Thyroid gland (tissue), 4 donors: Measurements from ENCODE around the gene C1QTNF8. TPM values are rescaled to one million over a fixed set of nuclear protein-coding genes. Genes with fewer than 3 reads are reported as not detected.

Experiments
- DNase-seq, 2 donors: peaks; one replicate each; pipeline ENCODE4 v3.0.0-alpha.2; 2019
- H3K27ac ChIP-seq, 3 donors: fragments of 200-600 bp; sonication (generic); 1 replicate in 2 of 3; 2 replicates in 1 of 3; pipeline ENCODE4 v1.5.1; 2016 to 2019; ENCODE audit warnings: mild to moderate bottlenecking in 1 of 3, moderate library complexity in 1 of 3
- H3K27me3 ChIP-seq: fragments of 200-600 bp; sonication (generic); one replicate; pipeline ENCODE4 v1.5.1; 2019
- H3K36me3 ChIP-seq, 2 donors: fragments of 200-600 bp; sonication (generic); one replicate each; pipeline ENCODE4 v1.5.1; 2016 to 2019
- H3K4me1 ChIP-seq, 2 donors: fragments of 200-600 bp; sonication (generic); one replicate each; pipeline ENCODE4 v1.5.1; 2017 to 2019
- H3K4me3 ChIP-seq, 3 donors: fragments of 200-600 bp; sonication (generic); replicated peaks in 1 of 3; 1 replicate in 2 of 3; 2 replicates in 1 of 3; pipeline ENCODE4 v1.5.1; 2016; ENCODE audit warnings: mild to moderate bottlenecking in 1 of 3
- H3K9me3 ChIP-seq: fragments of 200-600 bp; sonication (generic); one replicate; pipeline ENCODE4 v1.5.1; 2017
- POLR2A ChIP-seq, 2 donors: fragments of 450-650 bp; IDR thresholded peaks; one replicate each; pipeline ENCODE4 v1.6.1; 2017; ENCODE audit warnings: antibody characterized with exemption in 2 of 2, mild to moderate bottlenecking in 2 of 2, moderate library complexity in 1 of 2
- WGBS, 2 donors: methylation state at CpG; one replicate each; pipeline ENCODE4 v1.1.5; 2017; 5-methylcytosine and 5-hydroxymethylcytosine counted together
- intact Hi-C: fragments of 100-400 bp; cut with DNase I; formaldehyde crosslinking; loops from one replicate; pipeline ENCODE4 v1.15.1; 2023
- total RNA-seq, 4 donors: library from RNA; depleted of rRNA; stranded (reverse); fragments of >200 nt; gene quantifications; one replicate each; pipeline ENCODE4 v1.2.3, GENCODE V29; 2016
- TF ChIP-seq, protein P1 (sequence below), 6 experiments: fragments of 200-600 bp in 3 of 6; fragments of 450-650 bp in 3 of 6; sonication (generic) in 3 of 6; IDR thresholded peaks; one replicate each; pipeline ENCODE4 v1.5.1; 2016 to 2019; ENCODE audit warnings: antibody characterized with exemption in 6 of 6, mild to moderate bottlenecking in 2 of 6, inconsistent platforms in 1 of 6, moderate library complexity in 1 of 6

C1QTNF8 gene
- total RNA-seq, 4 donors from 2014 or later: not detected

DNA sequence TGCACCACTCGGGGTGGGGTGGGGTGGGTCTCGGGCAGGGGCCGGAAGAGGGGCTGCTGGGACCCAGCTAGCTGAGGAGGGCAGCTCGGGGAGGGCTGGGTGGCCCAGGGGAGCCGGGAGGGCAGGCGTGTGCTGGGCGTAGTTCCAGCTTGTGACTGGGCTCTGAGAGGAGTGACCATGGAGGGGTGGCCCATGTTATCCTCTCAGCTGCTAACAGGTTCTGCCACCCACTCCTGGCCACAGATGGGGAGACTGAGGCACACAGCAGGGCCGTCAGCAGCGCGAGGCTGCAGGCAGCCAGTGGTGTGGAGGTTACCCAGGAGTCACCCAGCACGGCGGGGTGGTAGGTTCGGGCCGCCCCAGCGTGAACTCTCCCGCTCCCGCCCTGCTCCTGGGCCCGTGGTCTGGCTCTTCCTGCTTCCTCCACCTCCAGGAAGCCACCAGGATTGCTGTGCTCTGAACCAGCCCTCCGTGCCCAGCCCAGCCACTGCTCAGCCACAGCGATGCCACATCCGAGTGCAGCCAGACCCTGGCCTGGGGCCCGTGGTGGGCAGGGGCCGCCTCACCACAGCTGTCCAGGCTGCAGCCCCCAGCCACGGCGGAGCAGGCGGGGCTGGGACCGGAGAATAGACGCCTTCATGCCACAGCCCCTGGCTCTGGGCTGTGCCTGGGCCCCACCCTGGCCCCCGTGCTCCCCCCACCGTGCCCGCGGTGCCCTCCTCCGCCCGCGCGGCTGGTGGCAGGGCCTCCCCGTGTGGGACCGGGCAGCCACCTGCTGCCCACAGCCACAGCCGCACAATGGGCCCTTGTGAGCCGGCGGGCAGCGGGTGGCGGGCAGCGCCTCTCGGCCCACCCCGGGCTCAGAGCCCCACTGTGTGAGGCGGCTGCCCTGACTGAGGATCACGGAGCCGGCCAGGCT is 49.8 kb downstream of the C1QTNF8 start:
- Histone ChIP-seq H3K36me3 (no peaks in the 10 kb centered on the region), H3K27ac (no peak overlapping the region), H3K9me3 (no peaks in the 10 kb centered on the region), H3K4me3 (no peak overlapping the region), H3K4me1 (no peaks in the 10 kb centered on the region), H3K27me3 (no peaks in the 10 kb centered on the region)
- 79 to 90% methylated on average over 13 to 16 of the region's 49 CpGs for WGBS, 2 donors
- DNase-seq: no peak
- intact Hi-C loops: no loop called here
- no peak for TF ChIP-seq POLR2A (IDR thresholded peaks at IDR 0.05)
- TF ChIP-seq, protein P1, sequence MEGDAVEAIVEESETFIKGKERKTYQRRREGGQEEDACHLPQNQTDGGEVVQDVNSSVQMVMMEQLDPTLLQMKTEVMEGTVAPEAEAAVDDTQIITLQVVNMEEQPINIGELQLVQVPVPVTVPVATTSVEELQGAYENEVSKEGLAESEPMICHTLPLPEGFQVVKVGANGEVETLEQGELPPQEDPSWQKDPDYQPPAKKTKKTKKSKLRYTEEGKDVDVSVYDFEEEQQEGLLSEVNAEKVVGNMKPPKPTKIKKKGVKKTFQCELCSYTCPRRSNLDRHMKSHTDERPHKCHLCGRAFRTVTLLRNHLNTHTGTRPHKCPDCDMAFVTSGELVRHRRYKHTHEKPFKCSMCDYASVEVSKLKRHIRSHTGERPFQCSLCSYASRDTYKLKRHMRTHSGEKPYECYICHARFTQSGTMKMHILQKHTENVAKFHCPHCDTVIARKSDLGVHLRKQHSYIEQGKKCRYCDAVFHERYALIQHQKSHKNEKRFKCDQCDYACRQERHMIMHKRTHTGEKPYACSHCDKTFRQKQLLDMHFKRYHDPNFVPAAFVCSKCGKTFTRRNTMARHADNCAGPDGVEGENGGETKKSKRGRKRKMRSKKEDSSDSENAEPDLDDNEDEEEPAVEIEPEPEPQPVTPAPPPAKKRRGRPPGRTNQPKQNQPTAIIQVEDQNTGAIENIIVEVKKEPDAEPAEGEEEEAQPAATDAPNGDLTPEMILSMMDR (IDR thresholded peaks at IDR 0.05): no peak

- no peak overlapping the region for H3K27ac ChIP-seq
- no peak for TF ChIP-seq POLR2A (IDR thresholded peaks at IDR 0.05)
- TF ChIP-seq, protein P1 (IDR thresholded peaks at IDR 0.05): no peak
- no peaks in the 10 kb centered on the region for H3K9me3 ChIP-seq
- H3K27me3 ChIP-seq: no peaks in the 10 kb centered on the region
- no peak for DNase-seq
- H3K36me3 ChIP-seq: no peaks in the 10 kb centered on the region
- WGBS, 2 donors: 60% methylated on average over 1 to 7 of the region's 38 CpGs
- no peak overlapping the region for H3K4me3 ChIP-seq
- no peaks in the 10 kb centered on the region for H3K4me1 ChIP-seq
- intact Hi-C loops: no loop called here
Observed at GRCh38 chr16:1045310-1045992, 50.6 kb downstream of the C1QTNF8 start.

GRCh38 chr16:1044460-1045309 is 51.4 kb downstream of the C1QTNF8 start:
- Histone ChIP-seq H3K4me3 (no peak overlapping the region), H3K36me3 (no peaks in the 10 kb centered on the region), H3K27ac (no peak overlapping the region), H3K9me3 (no peaks in the 10 kb centered on the region), H3K4me1 (no peaks in the 10 kb centered on the region), H3K27me3 (no peaks in the 10 kb centered on the region)
- DNase-seq: no peak
- 74 to 77% methylated on average over 3 to 11 of the region's 43 CpGs for WGBS, 2 donors
- TF ChIP-seq, protein P1 (IDR thresholded peaks at IDR 0.05): no peak
- TF ChIP-seq POLR2A (IDR thresholded peaks at IDR 0.05): no peak
- intact Hi-C loops: no loop called here

DNA sequence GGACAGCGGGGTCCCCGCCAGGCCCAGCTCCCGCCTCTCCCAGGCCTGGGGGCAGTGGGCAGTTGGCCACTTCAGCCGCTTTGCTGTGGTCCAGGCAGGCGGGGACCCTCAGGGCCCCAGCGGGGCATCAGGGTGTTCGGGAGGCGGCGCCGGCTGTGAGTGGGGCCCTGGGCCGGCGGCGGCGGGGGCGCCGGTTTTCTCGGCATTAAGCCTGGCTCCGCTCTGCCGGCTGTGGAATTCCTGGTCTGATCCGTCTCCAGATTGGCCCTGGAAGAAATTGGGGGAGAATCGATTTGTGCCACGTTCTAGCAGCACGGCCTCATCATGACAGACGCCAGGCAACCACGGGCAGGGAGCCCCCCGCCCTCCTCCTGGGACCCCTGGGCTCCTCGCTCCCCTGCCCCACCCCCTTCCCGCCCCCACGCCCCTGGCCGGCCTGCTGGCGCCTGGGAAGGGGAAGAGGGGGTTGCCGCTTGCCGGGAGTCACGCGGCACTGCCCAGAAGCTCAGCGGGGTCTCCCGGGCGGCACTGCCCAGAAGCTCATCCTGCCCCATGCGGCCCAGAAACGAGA is 52.1 kb downstream of the C1QTNF8 start:
- no peaks in the 10 kb centered on the region for H3K9me3 ChIP-seq
- no peaks in the 10 kb centered on the region for H3K4me1 ChIP-seq
- H3K36me3 ChIP-seq: no peaks in the 10 kb centered on the region
- TF ChIP-seq, protein P1 (IDR thresholded peaks at IDR 0.05): no peak
- TF ChIP-seq POLR2A (IDR thresholded peaks at IDR 0.05): no peak
- H3K4me3 ChIP-seq: no peak overlapping the region
- DNase-seq: no peak
- no peak overlapping the region for H3K27ac ChIP-seq
- intact Hi-C loops: no loop called here
- no peaks in the 10 kb centered on the region for H3K27me3 ChIP-seq
- WGBS, 2 donors: 50 to 72% methylated on average over 16 to 19 of the region's 40 CpGs
